ENCODE measurements around the gene ZNF423.

The ZNF423 gene

DNA sequence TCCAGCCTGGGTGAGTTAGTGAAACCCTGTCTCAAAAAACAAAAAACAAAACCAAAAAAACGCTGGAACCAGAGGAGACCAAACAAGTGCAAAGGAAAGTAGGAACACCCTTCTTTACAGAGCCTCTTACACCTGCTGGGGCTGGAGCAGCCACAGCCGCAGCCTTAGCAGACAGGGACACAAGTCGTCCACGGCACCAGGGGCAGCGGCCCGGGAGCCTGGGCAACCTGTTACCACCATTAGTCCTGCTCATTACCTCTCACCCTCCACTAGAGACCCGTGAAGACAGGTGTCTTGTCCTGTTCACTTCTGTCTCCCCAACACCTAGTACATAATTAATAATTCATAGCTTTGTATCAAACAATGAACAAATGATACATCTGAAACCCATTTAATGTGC is 398.7 kb downstream of the ZNF423 start:
- no peak overlapping the region for H3K27ac ChIP-seq
- TF ChIP-seq, protein P1, sequence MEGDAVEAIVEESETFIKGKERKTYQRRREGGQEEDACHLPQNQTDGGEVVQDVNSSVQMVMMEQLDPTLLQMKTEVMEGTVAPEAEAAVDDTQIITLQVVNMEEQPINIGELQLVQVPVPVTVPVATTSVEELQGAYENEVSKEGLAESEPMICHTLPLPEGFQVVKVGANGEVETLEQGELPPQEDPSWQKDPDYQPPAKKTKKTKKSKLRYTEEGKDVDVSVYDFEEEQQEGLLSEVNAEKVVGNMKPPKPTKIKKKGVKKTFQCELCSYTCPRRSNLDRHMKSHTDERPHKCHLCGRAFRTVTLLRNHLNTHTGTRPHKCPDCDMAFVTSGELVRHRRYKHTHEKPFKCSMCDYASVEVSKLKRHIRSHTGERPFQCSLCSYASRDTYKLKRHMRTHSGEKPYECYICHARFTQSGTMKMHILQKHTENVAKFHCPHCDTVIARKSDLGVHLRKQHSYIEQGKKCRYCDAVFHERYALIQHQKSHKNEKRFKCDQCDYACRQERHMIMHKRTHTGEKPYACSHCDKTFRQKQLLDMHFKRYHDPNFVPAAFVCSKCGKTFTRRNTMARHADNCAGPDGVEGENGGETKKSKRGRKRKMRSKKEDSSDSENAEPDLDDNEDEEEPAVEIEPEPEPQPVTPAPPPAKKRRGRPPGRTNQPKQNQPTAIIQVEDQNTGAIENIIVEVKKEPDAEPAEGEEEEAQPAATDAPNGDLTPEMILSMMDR (conservative IDR thresholded peaks at IDR 0.05), result no peak

DNA sequence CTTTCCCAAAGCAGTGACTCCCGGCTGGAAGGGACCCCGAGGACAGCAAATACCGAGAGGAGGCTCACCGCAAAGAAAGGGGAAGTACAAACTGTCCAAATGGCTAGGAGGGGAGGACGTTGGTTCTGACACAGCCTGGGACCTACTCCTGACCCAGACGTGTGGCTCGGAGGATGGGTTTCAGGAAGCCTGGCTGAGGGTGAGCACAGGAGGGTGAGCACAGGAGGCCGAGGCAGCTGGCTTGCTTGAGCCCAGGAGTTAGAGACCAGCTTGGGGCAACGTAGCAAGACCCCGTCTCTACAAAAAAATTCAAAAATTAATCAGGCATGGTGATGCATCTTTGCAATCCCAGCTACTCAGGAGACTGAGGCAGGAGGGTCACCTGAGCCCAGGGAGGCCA is 399.1 kb downstream of the ZNF423 start:
- H3K27ac ChIP-seq, result no peak overlapping the region
- TF ChIP-seq, protein P1 (conservative IDR thresholded peaks at IDR 0.05), result no peak

DNA sequence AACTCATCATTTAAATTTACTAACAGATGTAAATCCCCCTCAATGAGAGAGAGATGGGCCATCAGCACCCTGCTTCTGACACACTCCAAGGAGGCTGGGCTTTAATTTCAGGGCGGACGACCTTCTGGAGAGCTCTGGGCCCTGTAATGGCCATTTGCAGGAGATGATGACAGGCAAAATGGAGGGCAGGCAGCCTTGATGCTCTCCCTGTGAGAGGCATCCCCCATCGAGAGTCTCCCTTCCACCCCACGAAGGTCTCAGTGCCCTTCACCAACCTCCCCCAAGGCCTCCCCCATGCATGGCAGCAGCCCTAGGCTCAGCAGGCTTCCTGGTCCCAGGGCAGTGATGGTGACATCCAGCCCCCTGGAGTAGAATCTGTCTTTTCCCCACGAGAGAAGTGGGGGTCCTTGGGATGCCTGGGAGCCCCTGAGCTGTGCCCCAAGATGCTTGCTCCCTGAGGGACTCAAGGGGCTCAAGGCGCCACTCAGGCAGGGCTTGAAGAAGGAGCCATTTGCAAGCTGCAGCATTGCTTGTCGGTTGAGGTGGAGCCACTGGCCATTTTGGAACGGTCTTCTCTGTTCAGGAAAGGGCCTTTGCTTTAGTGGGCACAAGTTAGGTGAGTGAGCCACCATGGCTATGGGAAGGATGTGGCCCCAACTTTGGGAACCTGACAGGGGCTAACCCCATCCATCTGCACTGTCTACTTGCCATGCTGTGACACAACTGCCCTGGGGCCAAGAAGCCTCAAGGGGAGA is 399.7 kb downstream of the ZNF423 start:
- TF ChIP-seq, protein P1 (conservative IDR thresholded peaks at IDR 0.05), result no peak
- H3K27ac ChIP-seq, result no peak overlapping the region

DNA sequence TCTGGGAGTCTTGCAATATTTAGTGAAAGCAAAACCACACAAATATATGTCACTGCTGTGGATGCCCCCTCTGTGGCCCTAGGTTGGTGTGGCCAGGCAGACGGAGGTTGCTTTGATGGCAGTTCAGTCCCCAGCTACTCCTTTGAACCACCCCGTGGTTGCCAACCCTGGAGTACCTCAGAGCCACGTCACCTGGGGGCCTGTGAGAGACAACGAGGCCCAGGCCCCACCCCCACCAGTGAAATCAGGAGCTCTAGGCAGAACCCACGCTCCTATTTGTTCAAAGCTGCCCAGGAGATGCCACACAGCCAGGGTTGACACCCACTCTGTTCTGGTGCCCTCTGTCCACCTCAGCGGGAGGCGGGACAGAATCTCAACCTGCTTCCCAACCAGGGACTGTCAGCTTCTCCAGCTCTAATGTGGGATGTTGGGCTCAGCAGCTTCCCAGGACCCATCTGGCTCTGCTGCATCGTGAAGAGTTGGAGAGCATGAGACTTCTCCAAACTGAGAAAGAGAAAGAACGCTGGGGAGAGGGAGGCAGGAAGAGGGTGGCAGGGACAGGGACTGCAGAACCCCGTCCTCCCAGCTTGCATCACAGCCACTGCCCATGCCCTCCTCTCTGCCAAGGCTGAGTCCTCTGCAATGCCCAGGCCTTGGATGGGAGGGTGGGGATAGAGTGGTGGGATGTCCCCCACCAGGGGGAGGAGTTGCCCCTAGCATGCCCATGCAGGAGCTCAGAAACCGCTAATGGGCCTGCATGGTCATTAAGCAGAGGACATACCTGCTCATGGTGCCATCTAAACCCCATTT is 400.5 kb downstream of the ZNF423 start:
- no peak overlapping the region for H3K27ac ChIP-seq
- TF ChIP-seq, protein P1 (conservative IDR thresholded peaks at IDR 0.05), result no peak

DNA sequence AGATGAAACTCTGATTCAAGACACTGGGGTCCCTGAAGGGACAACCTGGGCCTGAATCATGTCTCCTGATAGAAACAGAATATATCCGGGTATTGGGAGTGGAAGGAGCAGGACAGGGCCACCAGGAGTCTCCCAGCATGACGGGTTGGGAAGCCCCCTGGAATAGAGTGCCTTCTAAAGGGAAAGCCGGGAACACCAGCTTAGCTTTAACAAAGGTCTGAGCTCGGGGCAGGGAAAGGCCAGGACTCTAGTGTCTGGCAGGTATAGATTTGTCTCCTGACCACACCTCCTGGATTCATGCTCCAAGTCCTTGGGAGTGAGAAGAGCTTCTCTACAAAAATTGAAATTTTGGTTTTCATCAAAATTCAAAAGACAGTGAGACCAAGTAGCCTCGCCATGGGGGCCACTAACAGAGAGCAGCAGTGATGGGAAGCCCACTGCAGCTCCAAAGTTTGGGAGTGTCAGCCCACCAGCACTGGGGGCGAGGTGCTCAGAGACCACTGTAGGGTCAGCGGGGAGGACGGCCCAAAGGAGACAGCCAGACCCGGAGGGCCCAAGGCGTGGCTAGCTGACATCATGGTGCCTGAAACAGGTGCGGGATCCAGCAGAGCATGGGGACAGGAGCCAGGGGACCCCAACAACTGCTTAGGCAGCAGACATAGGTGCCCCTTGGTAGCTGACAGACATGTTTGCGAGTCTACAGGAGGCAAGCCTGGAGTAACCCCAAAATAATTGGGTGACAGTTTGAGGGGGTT is 401.3 kb downstream of the ZNF423 start:
- no peak overlapping the region for H3K27ac ChIP-seq
- TF ChIP-seq, protein P1 (conservative IDR thresholded peaks at IDR 0.05), result no peak

DNA sequence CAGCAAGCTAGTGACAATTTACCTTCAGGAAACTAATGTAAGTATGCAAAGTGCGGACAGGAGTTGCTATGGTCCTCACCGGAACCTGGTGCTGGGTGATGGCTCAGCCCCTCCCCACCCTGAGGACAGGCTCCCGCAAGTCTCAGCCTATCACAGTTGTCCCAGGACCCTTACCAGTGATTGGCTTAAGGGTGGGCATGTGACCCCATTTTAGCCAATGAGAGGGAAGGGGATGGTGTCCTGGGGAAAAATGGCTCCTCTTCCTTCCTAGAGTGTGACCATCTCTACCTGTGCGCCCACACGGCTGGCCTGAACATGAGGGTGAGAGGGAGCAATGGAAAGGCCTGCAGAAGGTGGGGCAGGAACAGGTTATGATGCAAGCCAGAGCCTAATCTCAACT is 401.9 kb downstream of the ZNF423 start:
- TF ChIP-seq, protein P1 (conservative IDR thresholded peaks at IDR 0.05), result no peak
- H3K27ac ChIP-seq, result no peak overlapping the region

DNA sequence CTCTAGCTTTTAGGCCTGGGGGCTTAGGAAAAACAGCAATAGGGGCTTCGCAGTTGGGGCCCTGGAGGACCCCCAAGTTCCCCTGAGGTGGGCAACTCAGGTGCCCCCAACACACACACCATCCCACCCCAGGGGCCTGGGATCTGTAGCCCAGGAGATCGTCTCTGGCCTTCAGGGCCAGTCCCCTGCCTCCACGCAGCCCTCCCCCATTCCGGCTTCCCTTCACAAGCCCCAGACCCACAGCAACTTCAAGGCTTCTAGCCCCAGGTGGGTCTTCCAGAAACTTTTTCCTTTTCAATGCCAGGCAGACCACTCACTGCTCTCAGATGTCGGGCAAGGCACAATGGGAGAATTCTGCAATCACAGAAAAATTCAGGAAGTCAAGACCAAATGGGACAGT is 402.9 kb downstream of the ZNF423 start:
- TF ChIP-seq, protein P1 (conservative IDR thresholded peaks at IDR 0.05), result no peak

More for the DNA sequence above, 402.9 kb downstream of the ZNF423 start:
- H3K27ac ChIP-seq, result no peak overlapping the region

Measured in VCaP (cell line).